ENCODE results near the gene TOGARAM1. TPM values are rescaled to one million over a fixed set of nuclear protein-coding genes. Genes with fewer than 3 reads are reported as not detected.
"Not testable (repeated sequence)": the region's sequence is repeated elsewhere in the genome, so short reads cannot be mapped to it uniquely, and the experiment has no call there.

The TOGARAM1 gene
- total RNA-seq, 1 donor from 2014 or later = 14.7 TPM

GRCh38 chr14:45081096-45081495 is 119.1 kb downstream of the TOGARAM1 start:
- not testable (repeated sequence) for DNase-seq (ENCODE audit: low read depth); H3K27ac ChIP-seq (ENCODE audit: low read depth, low read length)

GRCh38 chr14:45082420-45082819 is 120.4 kb downstream of the TOGARAM1 start:
- DNase-seq (ENCODE audit: low read depth) (no peak), FAIRE-seq (no peak)
- H2AFZ ChIP-seq (ENCODE audit: low read depth, low read length) = no peak overlapping the region
- no peaks in the 10 kb centered on the region for H3K36me3 Mint-ChIP-seq (ENCODE audit: low read depth, unreplicated experiment)
- H3K9ac ChIP-seq (ENCODE audit: low read length) = no peak overlapping the region
- no peak overlapping the region for H3K4me3 ChIP-seq (ENCODE audit: insufficient read depth, low read depth, low read length)
- no peak for TF ChIP-seq EZH2 (IDR thresholded peaks at IDR 0.05; ENCODE audit: insufficient read depth, low read length)
- TF ChIP-seq CTCF (IDR thresholded peaks at IDR 0.05; ENCODE audit: insufficient read depth, low read depth, low read length) = no peak
- H3K27ac ChIP-seq (ENCODE audit: low read depth, low read length) = no peak overlapping the region
- H3K9me3 ChIP-seq (ENCODE audit: insufficient read depth, low read depth, low read length) = no peaks in the 10 kb centered on the region
- no peak overlapping the region for H3K4me3 Mint-ChIP-seq (ENCODE audit: unreplicated experiment)
- no peaks in the 10 kb centered on the region for H3K27me3 Mint-ChIP-seq (ENCODE audit: low read depth, unreplicated experiment)
- no peak overlapping the region for H3K27ac Mint-ChIP-seq (ENCODE audit: unreplicated experiment)
- H3K9me3 Mint-ChIP-seq (ENCODE audit: unreplicated experiment) = no peaks in the 10 kb centered on the region
- peaks cover 11% of the 10 kb centered on the region for H3K4me1 ChIP-seq (ENCODE audit: insufficient read depth, low read length)
- H3K36me3 ChIP-seq (ENCODE audit: insufficient read depth, low read length) = no peaks in the 10 kb centered on the region
- H3K79me2 ChIP-seq (ENCODE audit: insufficient read depth, low read length) = peaks cover 35% of the 10 kb centered on the region
- no peaks in the 10 kb centered on the region for H3K27me3 ChIP-seq (ENCODE audit: insufficient read depth, low read length)
- peaks cover 31% of the 10 kb centered on the region for H4K20me1 ChIP-seq (ENCODE audit: insufficient read depth, low read length)
- H3K4me2 ChIP-seq (ENCODE audit: low read length) = no peak overlapping the region
- H3K4me1 Mint-ChIP-seq (ENCODE audit: low read depth, unreplicated experiment) = peaks cover 12% of the 10 kb centered on the region

More at GRCh38 chr14:45081096-45081495, 119.1 kb downstream of the TOGARAM1 start:
- not testable (repeated sequence) for H3K4me3 Mint-ChIP-seq (ENCODE audit: unreplicated experiment); H3K36me3 ChIP-seq (ENCODE audit: insufficient read depth, low read length); H3K9me3 Mint-ChIP-seq (ENCODE audit: unreplicated experiment); H2AFZ ChIP-seq (ENCODE audit: low read depth, low read length); H3K4me3 ChIP-seq (ENCODE audit: insufficient read depth, low read depth, low read length); H3K27me3 ChIP-seq (ENCODE audit: insufficient read depth, low read length); H3K36me3 Mint-ChIP-seq (ENCODE audit: low read depth, unreplicated experiment); H3K4me1 Mint-ChIP-seq (ENCODE audit: low read depth, unreplicated experiment); FAIRE-seq; H3K9ac ChIP-seq (ENCODE audit: low read length); H3K4me2 ChIP-seq (ENCODE audit: low read length); H3K27me3 Mint-ChIP-seq (ENCODE audit: low read depth, unreplicated experiment); H3K27ac Mint-ChIP-seq (ENCODE audit: unreplicated experiment); H3K9me3 ChIP-seq (ENCODE audit: insufficient read depth, low read depth, low read length)
- peaks cover 17% of the 10 kb centered on the region for H4K20me1 ChIP-seq (ENCODE audit: insufficient read depth, low read length)
- H3K79me2 ChIP-seq (ENCODE audit: insufficient read depth, low read length) = peaks cover 22% of the 10 kb centered on the region
- peaks cover 11% of the 10 kb centered on the region for H3K4me1 ChIP-seq (ENCODE audit: insufficient read depth, low read length)

- H3K27me3 Mint-ChIP-seq (ENCODE audit: low read depth, unreplicated experiment) = no peaks in the 10 kb centered on the region
- H4K20me1 ChIP-seq (ENCODE audit: insufficient read depth, low read length) = peaks cover 41% of the 10 kb centered on the region
- H3K79me2 ChIP-seq (ENCODE audit: insufficient read depth, low read length) = peaks cover 47% of the 10 kb centered on the region
- peak overlapping the region; percentile 94 for H2AFZ ChIP-seq (ENCODE audit: low read depth, low read length)
- no peaks in the 10 kb centered on the region for H3K36me3 ChIP-seq (ENCODE audit: insufficient read depth, low read length)
- H3K4me1 Mint-ChIP-seq (ENCODE audit: low read depth, unreplicated experiment) = peaks cover 20% of the 10 kb centered on the region
- no peaks in the 10 kb centered on the region for H3K27me3 ChIP-seq (ENCODE audit: insufficient read depth, low read length)
- no peaks in the 10 kb centered on the region for H3K9me3 Mint-ChIP-seq (ENCODE audit: unreplicated experiment)
- peaks cover 11% of the 10 kb centered on the region for H3K4me1 ChIP-seq (ENCODE audit: insufficient read depth, low read length)
- peak overlapping the region; percentile 81 for H3K27ac Mint-ChIP-seq (ENCODE audit: unreplicated experiment)
- H3K4me2 ChIP-seq (ENCODE audit: low read length) = peak overlapping the region; percentile 99
- TF ChIP-seq EZH2 (IDR thresholded peaks at IDR 0.05; ENCODE audit: insufficient read depth, low read length) (no peak), CTCF (IDR thresholded peaks at IDR 0.05; ENCODE audit: insufficient read depth, low read depth, low read length) (no peak)
- H3K27ac ChIP-seq (ENCODE audit: low read depth, low read length) = no peak overlapping the region
- DNase-seq (ENCODE audit: low read depth) (no peak), FAIRE-seq (no peak)
- H3K4me3 ChIP-seq (ENCODE audit: insufficient read depth, low read depth, low read length) = peak overlapping the region; percentile 72
- H3K4me3 Mint-ChIP-seq (ENCODE audit: unreplicated experiment) = peak overlapping the region; percentile 99
- no peaks in the 10 kb centered on the region for H3K36me3 Mint-ChIP-seq (ENCODE audit: low read depth, unreplicated experiment)
- H3K9ac ChIP-seq (ENCODE audit: low read length) = peak overlapping the region; percentile 94
- H3K9me3 ChIP-seq (ENCODE audit: insufficient read depth, low read depth, low read length) = no peaks in the 10 kb centered on the region
These were observed 121.6 kb downstream of the TOGARAM1 start for GRCh38 chr14:45083617-45083975.

All from astrocyte (in vitro differentiated cells and primary cell).